ENCODE measurements around the gene PNKD.

DNA sequence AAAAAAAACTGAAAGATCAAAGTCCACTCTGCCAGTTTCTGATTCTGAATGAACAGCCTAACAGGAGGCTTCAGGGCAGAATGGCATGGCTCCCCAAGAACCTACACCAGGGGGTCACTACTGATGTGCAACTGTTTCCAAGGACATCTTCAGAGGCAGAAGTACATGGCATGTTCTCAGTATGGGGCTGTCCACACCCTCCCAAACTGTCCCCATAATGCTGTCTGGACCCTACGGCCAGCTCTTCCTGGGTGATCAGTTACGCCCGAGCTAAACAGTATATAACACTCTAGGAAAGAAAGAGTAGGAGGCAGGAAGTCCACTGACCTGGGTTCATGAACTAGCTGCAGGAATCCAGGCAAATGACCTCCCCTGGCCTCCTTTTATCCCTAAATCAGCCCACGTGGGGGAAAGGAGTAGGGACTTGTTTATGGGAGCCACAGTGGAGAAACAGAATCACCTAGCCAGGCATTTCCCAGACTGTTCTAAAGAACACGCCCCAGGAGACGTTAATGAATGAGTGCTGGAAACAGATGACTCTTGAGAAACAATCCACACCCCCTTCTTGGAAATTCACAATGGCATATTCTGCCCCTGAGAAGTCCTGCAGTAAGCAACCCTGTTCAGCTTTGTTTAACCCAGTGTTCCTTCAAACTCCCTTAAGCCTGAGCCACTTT, 19.5 kb downstream of the PNKD start:
- TF ChIP-seq CTCF (conservative IDR thresholded peaks at IDR 0.05 in 1 of 2, IDR thresholded peaks at IDR 0.05 in 1 of 2; ENCODE audit: low read depth in 1 of 2, low read length in 2 of 2) (no peak), EZH2 (IDR thresholded peaks at IDR 0.05; ENCODE audit: low read length, missing control alignments) (no peak)
